GOT3 (cell line): Measurements from ENCODE around the gene NBAS.
"Not testable (repeated sequence)": the region's sequence is repeated elsewhere in the genome, so short reads cannot be mapped to it uniquely, and the experiment has no call there.

ENCODE experiments used
- DNase-seq: peaks from one replicate; lab custom pipeline; 2025; ENCODE audit warnings: mixed read lengths; lab: John Stamatoyannopoulos, UW

Gene NBAS

GRCh38 chr2:15559379-15560139 lies 1.6 kb downstream of the NBAS start:
- DNase-seq = no peak

GRCh38 chr2:15557887-15558311 lies 3.2 kb downstream of the NBAS start:
- no peak for DNase-seq

- DNase-seq = no peak
Measured at GRCh38 chr2:15556311-15556930, 4.7 kb downstream of the NBAS start.

GRCh38 chr2:15555760-15556193 lies 5.4 kb downstream of the NBAS start:
- no peak for DNase-seq

- no peak for DNase-seq
Measured at GRCh38 chr2:15554525-15555218, 6.5 kb downstream of the NBAS start.

GRCh38 chr2:15553951-15554350 lies 7.2 kb downstream of the NBAS start:
- DNase-seq = no peak

- DNase-seq = no peak
Measured at GRCh38 chr2:15553519-15553918, 7.6 kb downstream of the NBAS start.

GRCh38 chr2:15548974-15549373 lies 12.2 kb downstream of the NBAS start:
- no peak for DNase-seq

- DNase-seq = no peak
Measured at GRCh38 chr2:15547115-15547876, 13.8 kb downstream of the NBAS start.

- DNase-seq = no peak
Measured at GRCh38 chr2:15546297-15547098, 14.6 kb downstream of the NBAS start.

- DNase-seq = no peak
Measured at GRCh38 chr2:15544227-15544626, 16.9 kb downstream of the NBAS start.

- DNase-seq = no peak
Measured at GRCh38 chr2:15543541-15543940, 17.6 kb downstream of the NBAS start.

GRCh38 chr2:15543053-15543452 lies 18.1 kb downstream of the NBAS start:
- no peak for DNase-seq

- not testable (repeated sequence) for DNase-seq
Measured at GRCh38 chr2:15542269-15542668, 18.9 kb downstream of the NBAS start.

- not testable (repeated sequence) for DNase-seq
Measured at GRCh38 chr2:15540523-15540922, 20.6 kb downstream of the NBAS start.

- no peak for DNase-seq
Measured at GRCh38 chr2:15539999-15540398, 21.1 kb downstream of the NBAS start.

- no peak for DNase-seq
Measured at GRCh38 chr2:15538792-15539191, 22.3 kb downstream of the NBAS start.

- no peak for DNase-seq
Measured at GRCh38 chr2:15533860-15534480, 27.2 kb downstream of the NBAS start.

GRCh38 chr2:15532996-15533395 lies 28.1 kb downstream of the NBAS start:
- no peak for DNase-seq

GRCh38 chr2:15531095-15531854 lies 29.9 kb downstream of the NBAS start:
- DNase-seq = no peak
